ENCODE results near the gene BICC1. TPM values are rescaled to one million over a fixed set of nuclear protein-coding genes. Genes with fewer than 3 reads are reported as not detected.

BICC1 gene
- total and polyA plus RNA-seq, 2 of the 13 experiments (the other 11 are each of a cell fraction or from before 2014, with no cell fraction given): 0.18 to 1.5 TPM

DNA sequence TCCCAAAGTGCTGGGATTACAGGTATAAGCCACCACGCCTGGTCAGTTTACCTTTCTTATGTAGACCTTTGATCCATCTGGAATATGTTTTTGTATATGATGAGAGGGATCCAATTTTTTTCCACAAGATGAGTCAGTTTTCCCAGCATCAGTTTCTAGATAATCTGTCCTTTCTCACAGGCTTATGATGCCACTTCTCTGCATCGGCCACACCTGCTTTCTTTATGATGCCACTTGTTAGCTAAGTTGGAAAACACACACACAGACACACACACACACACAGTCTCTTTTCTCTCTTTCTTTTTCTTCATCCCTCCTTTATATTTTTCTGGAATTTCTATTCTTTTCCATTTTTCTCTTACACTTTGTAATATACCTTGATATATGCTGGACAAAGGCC is 240.8 kb downstream of the BICC1 start:
- Histone ChIP-seq H3K27ac (ENCODE audit: extremely low read length, insufficient read depth, low read length) (no peak overlapping the region), H3K4me3 (replicated peaks in 1 of 3; ENCODE audit: insufficient read depth in 1 of 3, low read depth in 2 of 3, low read length in 3 of 3) (no peak overlapping the region), H4K20me1 (ENCODE audit: insufficient read depth, low read length) (no peaks in the 10 kb centered on the region), H3K4me1 (ENCODE audit: insufficient read depth, low read length) (peaks cover 30% of the 10 kb centered on the region), H3K27me3 (ENCODE audit: control insufficient read depth in 1 of 2, insufficient read depth in 2 of 2, low read length in 2 of 2) (no peaks in the 10 kb centered on the region), H3K79me2 (ENCODE audit: insufficient read depth, low read length) (no peaks in the 10 kb centered on the region), H2AFZ (ENCODE audit: low read length) (no peak overlapping the region), H3K4me2 (ENCODE audit: low read depth, low read length) (no peak overlapping the region), H3K9ac (ENCODE audit: insufficient read depth, low read depth, low read length) (no peak overlapping the region), H3K36me3 (replicated peaks in 1 of 2; ENCODE audit: control insufficient read depth in 1 of 2, insufficient read depth in 2 of 2, low read length in 2 of 2) (no peaks in the 10 kb centered on the region), H3K9me3 (ENCODE audit: low read length) (no peaks in the 10 kb centered on the region)
- ATAC-seq: no peak
- in situ Hi-C loops (cut with HindIII; ENCODE audit: extremely low pct_ligation_motif_present, low pct_unique_long_range_greater_than_20kb): no loop called here
- BruUV-seq (replicated peaks): no TSS peak
- intact Hi-C loops (cut with micrococcal nuclease; ENCODE audit: unreplicated experiment): loop anchor here (10.0 kb wide), 1 partner anchor 219 kb away; no protein-coding TSS in a partner anchor
- DNase-seq (ENCODE audit: low spot score): no peak
- ChIA-PET CTCF (ENCODE audit: low intra/inter-chr PET ratio, low total read pairs) (no interaction called here), POLR2A (no interaction called here)
- no peak for FAIRE-seq
- 80% methylated on average over 2 of the region's 2 CpGs for WGBS (ENCODE audit: low lambda C conversion rate)
- TF ChIP-seq CREM (IDR thresholded peaks at IDR 0.05): no peak
- TF ChIP-seq CREM (CRISPR knock-in tag; IDR thresholded peaks at IDR 0.05): no peak
- TF ChIP-seq RORA (CRISPR knock-in tag; IDR thresholded peaks at IDR 0.05): no peak
- no peak for TF ChIP-seq ZNF160 (CRISPR knock-in tag; IDR thresholded peaks at IDR 0.05)
- TF ChIP-seq, protein P1, sequence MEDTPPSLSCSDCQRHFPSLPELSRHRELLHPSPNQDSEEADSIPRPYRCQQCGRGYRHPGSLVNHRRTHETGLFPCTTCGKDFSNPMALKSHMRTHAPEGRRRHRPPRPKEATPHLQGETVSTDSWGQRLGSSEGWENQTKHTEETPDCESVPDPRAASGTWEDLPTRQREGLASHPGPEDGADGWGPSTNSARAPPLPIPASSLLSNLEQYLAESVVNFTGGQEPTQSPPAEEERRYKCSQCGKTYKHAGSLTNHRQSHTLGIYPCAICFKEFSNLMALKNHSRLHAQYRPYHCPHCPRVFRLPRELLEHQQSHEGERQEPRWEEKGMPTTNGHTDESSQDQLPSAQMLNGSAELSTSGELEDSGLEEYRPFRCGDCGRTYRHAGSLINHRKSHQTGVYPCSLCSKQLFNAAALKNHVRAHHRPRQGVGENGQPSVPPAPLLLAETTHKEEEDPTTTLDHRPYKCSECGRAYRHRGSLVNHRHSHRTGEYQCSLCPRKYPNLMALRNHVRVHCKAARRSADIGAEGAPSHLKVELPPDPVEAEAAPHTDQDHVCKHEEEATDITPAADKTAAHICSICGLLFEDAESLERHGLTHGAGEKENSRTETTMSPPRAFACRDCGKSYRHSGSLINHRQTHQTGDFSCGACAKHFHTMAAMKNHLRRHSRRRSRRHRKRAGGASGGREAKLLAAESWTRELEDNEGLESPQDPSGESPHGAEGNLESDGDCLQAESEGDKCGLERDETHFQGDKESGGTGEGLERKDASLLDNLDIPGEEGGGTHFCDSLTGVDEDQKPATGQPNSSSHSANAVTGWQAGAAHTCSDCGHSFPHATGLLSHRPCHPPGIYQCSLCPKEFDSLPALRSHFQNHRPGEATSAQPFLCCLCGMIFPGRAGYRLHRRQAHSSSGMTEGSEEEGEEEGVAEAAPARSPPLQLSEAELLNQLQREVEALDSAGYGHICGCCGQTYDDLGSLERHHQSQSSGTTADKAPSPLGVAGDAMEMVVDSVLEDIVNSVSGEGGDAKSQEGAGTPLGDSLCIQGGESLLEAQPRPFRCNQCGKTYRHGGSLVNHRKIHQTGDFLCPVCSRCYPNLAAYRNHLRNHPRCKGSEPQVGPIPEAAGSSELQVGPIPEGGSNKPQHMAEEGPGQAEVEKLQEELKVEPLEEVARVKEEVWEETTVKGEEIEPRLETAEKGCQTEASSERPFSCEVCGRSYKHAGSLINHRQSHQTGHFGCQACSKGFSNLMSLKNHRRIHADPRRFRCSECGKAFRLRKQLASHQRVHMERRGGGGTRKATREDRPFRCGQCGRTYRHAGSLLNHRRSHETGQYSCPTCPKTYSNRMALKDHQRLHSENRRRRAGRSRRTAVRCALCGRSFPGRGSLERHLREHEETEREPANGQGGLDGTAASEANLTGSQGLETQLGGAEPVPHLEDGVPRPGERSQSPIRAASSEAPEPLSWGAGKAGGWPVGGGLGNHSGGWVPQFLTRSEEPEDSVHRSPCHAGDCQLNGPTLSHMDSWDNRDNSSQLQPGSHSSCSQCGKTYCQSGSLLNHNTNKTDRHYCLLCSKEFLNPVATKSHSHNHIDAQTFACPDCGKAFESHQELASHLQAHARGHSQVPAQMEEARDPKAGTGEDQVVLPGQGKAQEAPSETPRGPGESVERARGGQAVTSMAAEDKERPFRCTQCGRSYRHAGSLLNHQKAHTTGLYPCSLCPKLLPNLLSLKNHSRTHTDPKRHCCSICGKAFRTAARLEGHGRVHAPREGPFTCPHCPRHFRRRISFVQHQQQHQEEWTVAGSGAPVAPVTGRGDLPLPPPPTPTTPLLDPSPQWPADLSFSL (CRISPR knock-in tag; IDR thresholded peaks at IDR 0.05): no peak
- TF ChIP-seq ZNF713 (CRISPR knock-in tag; IDR thresholded peaks at IDR 0.05): no peak
- TF ChIP-seq NCOA5 (CRISPR knock-in tag; IDR thresholded peaks at IDR 0.05): no peak
- TF ChIP-seq NBN (conservative IDR thresholded peaks at IDR 0.05): no peak
- TF ChIP-seq DPF2 (CRISPR knock-in tag; IDR thresholded peaks at IDR 0.05; ENCODE audit: borderline replicate concordance, low read depth): no peak
- TF ChIP-seq, protein P2, sequence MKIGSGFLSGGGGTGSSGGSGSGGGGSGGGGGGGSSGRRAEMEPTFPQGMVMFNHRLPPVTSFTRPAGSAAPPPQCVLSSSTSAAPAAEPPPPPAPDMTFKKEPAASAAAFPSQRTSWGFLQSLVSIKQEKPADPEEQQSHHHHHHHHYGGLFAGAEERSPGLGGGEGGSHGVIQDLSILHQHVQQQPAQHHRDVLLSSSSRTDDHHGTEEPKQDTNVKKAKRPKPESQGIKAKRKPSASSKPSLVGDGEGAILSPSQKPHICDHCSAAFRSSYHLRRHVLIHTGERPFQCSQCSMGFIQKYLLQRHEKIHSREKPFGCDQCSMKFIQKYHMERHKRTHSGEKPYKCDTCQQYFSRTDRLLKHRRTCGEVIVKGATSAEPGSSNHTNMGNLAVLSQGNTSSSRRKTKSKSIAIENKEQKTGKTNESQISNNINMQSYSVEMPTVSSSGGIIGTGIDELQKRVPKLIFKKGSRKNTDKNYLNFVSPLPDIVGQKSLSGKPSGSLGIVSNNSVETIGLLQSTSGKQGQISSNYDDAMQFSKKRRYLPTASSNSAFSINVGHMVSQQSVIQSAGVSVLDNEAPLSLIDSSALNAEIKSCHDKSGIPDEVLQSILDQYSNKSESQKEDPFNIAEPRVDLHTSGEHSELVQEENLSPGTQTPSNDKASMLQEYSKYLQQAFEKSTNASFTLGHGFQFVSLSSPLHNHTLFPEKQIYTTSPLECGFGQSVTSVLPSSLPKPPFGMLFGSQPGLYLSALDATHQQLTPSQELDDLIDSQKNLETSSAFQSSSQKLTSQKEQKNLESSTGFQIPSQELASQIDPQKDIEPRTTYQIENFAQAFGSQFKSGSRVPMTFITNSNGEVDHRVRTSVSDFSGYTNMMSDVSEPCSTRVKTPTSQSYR (CRISPR knock-in tag; IDR thresholded peaks at IDR 0.05; ENCODE audit: borderline replicate concordance): no peak
- no peak for TF ChIP-seq NCOA2 (CRISPR knock-in tag; IDR thresholded peaks at IDR 0.05)
